Measurements from ENCODE around the gene ODAD2.
A peak's percentile ranks its signal among the peaks of the same experiment; 100 is the strongest.

ODAD2 gene

GRCh38 chr10:27998178-27998953, 513 bp downstream of the ODAD2 start (continued):
- TF ChIP-seq ZNF664 (tag by site-specific recombination; IDR thresholded peaks at IDR 0.05), result no peak
- TF ChIP-seq ZSCAN4 (tag by site-specific recombination; IDR thresholded peaks at IDR 0.05), result peak; percentile 44; the same call in 1 of the 2 replicates
- no peak for TF ChIP-seq ZNF548 (tag by site-specific recombination; IDR thresholded peaks at IDR 0.05)
- TF ChIP-seq ZBTB48 (tag by site-specific recombination; IDR thresholded peaks at IDR 0.05), result peak; percentile 100
- peak; percentile 88 for TF ChIP-seq ZNF600 (tag by site-specific recombination; IDR thresholded peaks at IDR 0.05)
- no peak for TF ChIP-seq ZNF707 (tag by site-specific recombination; IDR thresholded peaks at IDR 0.05)
- peak; percentile 38 for TF ChIP-seq MZF1 (tag by site-specific recombination; IDR thresholded peaks at IDR 0.05; ENCODE audit: borderline replicate concordance)
- TF ChIP-seq ZNF48 (tag by site-specific recombination; IDR thresholded peaks at IDR 0.05), result no peak
- peak; percentile 96 for TF ChIP-seq ZNF2 (tag by site-specific recombination; IDR thresholded peaks at IDR 0.05)
- TF ChIP-seq SCRT2 (tag by site-specific recombination; IDR thresholded peaks at IDR 0.05), result peak; percentile 90; the same call in 1 of the 2 replicates
- TF ChIP-seq ZNF558 (tag by site-specific recombination; IDR thresholded peaks at IDR 0.05), result no peak
- TF ChIP-seq ZNF19 (tag by site-specific recombination; IDR thresholded peaks at IDR 0.05; ENCODE audit: low read depth), result no peak
- TF ChIP-seq SP7 (tag by site-specific recombination; IDR thresholded peaks at IDR 0.05), result peak; percentile 76
- TF ChIP-seq ZNF324 (tag by site-specific recombination; IDR thresholded peaks at IDR 0.05), result peak; percentile 70
- TF ChIP-seq ZNF274 (IDR thresholded peaks at IDR 0.05; ENCODE audit: low read length), result no peak
- TF ChIP-seq ZNF274 (tag by site-specific recombination; IDR thresholded peaks at IDR 0.05; ENCODE audit: borderline replicate concordance), result no peak
- TF ChIP-seq ZBTB17 (tag by site-specific recombination; IDR thresholded peaks at IDR 0.05), result peak; percentile 94
- no peak for TF ChIP-seq MEIS1 (CRISPR knock-in tag; IDR thresholded peaks at IDR 0.05; ENCODE audit: borderline replicate concordance)
- TF ChIP-seq EGR2 (tag by site-specific recombination; IDR thresholded peaks at IDR 0.05; ENCODE audit: low read depth), result peak; percentile 52
- TF ChIP-seq ZFP37 (tag by site-specific recombination; IDR thresholded peaks at IDR 0.05), result peak; percentile 84; the same call in 1 of the 2 replicates
- 0 out of 2 replicates have a peak, but pooled peaks have one; percentile 4 for TF ChIP-seq ZNF146 (tag by site-specific recombination; IDR thresholded peaks at IDR 0.05)
- peak; percentile 90 for TF ChIP-seq PRDM1 (tag by site-specific recombination; IDR thresholded peaks at IDR 0.05)
- peak; percentile 33 for TF ChIP-seq KLF17 (tag by site-specific recombination; IDR thresholded peaks at IDR 0.05)
- no peak for TF ChIP-seq ZNF155 (tag by site-specific recombination; IDR thresholded peaks at IDR 0.05)
- TF ChIP-seq KLF1 (tag by site-specific recombination; IDR thresholded peaks at IDR 0.05), result 0 out of 2 replicates have a peak, but pooled peaks have one; percentile 31
- TF ChIP-seq YY1 (tag by site-specific recombination; IDR thresholded peaks at IDR 0.05), result 0 out of 2 replicates have a peak, but pooled peaks have one; percentile 45
- peak; percentile 98; the same call in 1 of the 2 replicates for TF ChIP-seq ZNF561 (tag by site-specific recombination; IDR thresholded peaks at IDR 0.05; ENCODE audit: borderline replicate concordance)
- no peak for TF ChIP-seq ZNF394 (tag by site-specific recombination; IDR thresholded peaks at IDR 0.05; ENCODE audit: borderline replicate concordance)
- TF ChIP-seq ZNF585B (tag by site-specific recombination; IDR thresholded peaks at IDR 0.05), result no peak
- TF ChIP-seq ZNF76 (tag by site-specific recombination; IDR thresholded peaks at IDR 0.05; ENCODE audit: borderline replicate concordance, low read depth), result peak; percentile 83
- peak; percentile 39; the same call in 1 of the 2 replicates for TF ChIP-seq MYNN (tag by site-specific recombination; IDR thresholded peaks at IDR 0.05; ENCODE audit: borderline replicate concordance)
- TF ChIP-seq ZNF670 (tag by site-specific recombination; IDR thresholded peaks at IDR 0.05; ENCODE audit: low read depth), result no peak
- no peak for TF ChIP-seq ZNF248 (tag by site-specific recombination; IDR thresholded peaks at IDR 0.05)
- TF ChIP-seq, protein P1, sequence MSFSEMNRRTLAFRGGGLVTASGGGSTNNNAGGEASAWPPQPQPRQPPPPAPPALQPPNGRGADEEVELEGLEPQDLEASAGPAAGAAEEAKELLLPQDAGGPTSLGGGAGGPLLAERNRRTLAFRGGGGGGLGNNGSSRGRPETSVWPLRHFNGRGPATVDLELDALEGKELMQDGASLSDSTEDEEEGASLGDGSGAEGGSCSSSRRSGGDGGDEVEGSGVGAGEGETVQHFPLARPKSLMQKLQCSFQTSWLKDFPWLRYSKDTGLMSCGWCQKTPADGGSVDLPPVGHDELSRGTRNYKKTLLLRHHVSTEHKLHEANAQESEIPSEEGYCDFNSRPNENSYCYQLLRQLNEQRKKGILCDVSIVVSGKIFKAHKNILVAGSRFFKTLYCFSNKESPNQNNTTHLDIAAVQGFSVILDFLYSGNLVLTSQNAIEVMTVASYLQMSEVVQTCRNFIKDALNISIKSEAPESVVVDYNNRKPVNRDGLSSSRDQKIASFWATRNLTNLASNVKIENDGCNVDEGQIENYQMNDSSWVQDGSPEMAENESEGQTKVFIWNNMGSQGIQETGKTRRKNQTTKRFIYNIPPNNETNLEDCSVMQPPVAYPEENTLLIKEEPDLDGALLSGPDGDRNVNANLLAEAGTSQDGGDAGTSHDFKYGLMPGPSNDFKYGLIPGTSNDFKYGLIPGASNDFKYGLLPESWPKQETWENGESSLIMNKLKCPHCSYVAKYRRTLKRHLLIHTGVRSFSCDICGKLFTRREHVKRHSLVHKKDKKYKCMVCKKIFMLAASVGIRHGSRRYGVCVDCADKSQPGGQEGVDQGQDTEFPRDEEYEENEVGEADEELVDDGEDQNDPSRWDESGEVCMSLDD (tag by site-specific recombination; IDR thresholded peaks at IDR 0.05), result peak; percentile 94
- TF ChIP-seq ZNF350 (tag by site-specific recombination; IDR thresholded peaks at IDR 0.05), result no peak
- no peak for TF ChIP-seq ZNF157 (tag by site-specific recombination; IDR thresholded peaks at IDR 0.05)
- peak; percentile 65 for TF ChIP-seq ZNF843 (tag by site-specific recombination; IDR thresholded peaks at IDR 0.05)
- TF ChIP-seq TRIM28 (IDR thresholded peaks at IDR 0.05; ENCODE audit: borderline replicate concordance, low read length), result no peak; the same call in 1 of the 2 replicates
- 0 out of 2 replicates have a peak, but pooled peaks have one; percentile 30 for TF ChIP-seq ZNF629 (tag by site-specific recombination; IDR thresholded peaks at IDR 0.05)

Data from HEK293 (cell line).